T1000 (cell line): ENCODE results near the gene OR8I2.
"Not testable (repeated sequence)": the region's sequence is repeated elsewhere in the genome, so short reads cannot be mapped to it uniquely, and the experiment has no call there.

Experiments
- DNase-seq: peaks from one replicate; lab custom pipeline; 2025; ENCODE audit warnings: mixed read lengths; lab: John Stamatoyannopoulos, UW

OR8I2 gene

GRCh38 chr11:56093008-56093407 lies at the start of gene OR8I2:
TSS of gene OR8I2 (plus strand) at chr11:56093308. CDS start at chr11:56093308, 0 bp downstream.
- DNase-seq, result no peak

- DNase-seq, result no peak
These were observed 47.6 kb upstream of the OR8I2 start for GRCh38 chr11:56045538-56045937.

GRCh38 chr11:56048480-56048879 lies 44.6 kb upstream of the OR8I2 start:
- DNase-seq, result no peak

GRCh38 chr11:56049487-56049886 lies 43.6 kb upstream of the OR8I2 start:
- no peak for DNase-seq

GRCh38 chr11:56056366-56056765 lies 36.7 kb upstream of the OR8I2 start:
- DNase-seq, result not testable (repeated sequence)

- not testable (repeated sequence) for DNase-seq
These were observed 35.4 kb upstream of the OR8I2 start for GRCh38 chr11:56057661-56058237.

- not testable (repeated sequence) for DNase-seq
These were observed 34.8 kb upstream of the OR8I2 start for GRCh38 chr11:56058260-56058780.

GRCh38 chr11:56066980-56067379 lies 26.1 kb upstream of the OR8I2 start:
- DNase-seq, result no peak

GRCh38 chr11:56089697-56090096 lies 3.4 kb upstream of the OR8I2 start:
- no peak for DNase-seq

GRCh38 chr11:56103210-56103737 lies 10.2 kb downstream of the OR8I2 start, which contains the start of gene OR8H2:
TSS of gene OR8H2 (plus strand) at chr11:56103687. CDS start at chr11:56105043, 1,356 bp downstream.
- no peak for DNase-seq

GRCh38 chr11:56122073-56122472 lies 29.0 kb downstream of the OR8I2 start, which contains the start of gene OR8H3:
TSS of gene OR8H3 (plus strand) at chr11:56122373. CDS start at chr11:56122373, 0 bp downstream.
- DNase-seq, result no peak

GRCh38 chr11:56140151-56140661 lies 47.1 kb downstream of the OR8I2 start, which contains the start of gene OR8J3:
TSS of gene OR8J3 (minus strand) at chr11:56140201. CDS start at chr11:56137718, 2,483 bp downstream.
- DNase-seq, result no peak

- DNase-seq, result not testable (repeated sequence)
These were observed 50.6 kb downstream of the OR8I2 start for GRCh38 chr11:56143681-56144080.
